ENCODE results near the gene NOS1AP.

GRCh38 chr1:162144268-162144667 is 74.8 kb downstream of the NOS1AP start:
- TF ChIP-seq CTCF (conservative IDR thresholded peaks at IDR 0.05 in 1 of 2, IDR thresholded peaks at IDR 0.05 in 1 of 2; ENCODE audit: extremely low read depth in 1 of 2, insufficient read depth in 1 of 2, low read depth in 1 of 2, low read length in 2 of 2) (no peak), EZH2 (IDR thresholded peaks at IDR 0.05; ENCODE audit: borderline replicate concordance, low read length) (no peak)
